HG03095 (cell line): ENCODE data around the gene ISLR2.
"Not testable (repeated sequence)": the region's sequence is repeated elsewhere in the genome, so short reads cannot be mapped to it uniquely, and the experiment has no call there.

Experiments used
- ATAC-seq: cut with Tn5 transposase; IDR thresholded peaks from one replicate; pipeline ENCODE4 v1.9.1; 2021; ENCODE audit warnings: moderate library complexity; ENCODE audit not compliant: unreplicated experiment

The ISLR2 gene

GRCh38 chr15:74130155-74130848, at the start of gene ISLR2:
Gene ISLR2 (plus strand): TSS chr15:74130586. CDS start chr15:74132755, 2,169 bp downstream.
- ATAC-seq = no peak

DNA sequence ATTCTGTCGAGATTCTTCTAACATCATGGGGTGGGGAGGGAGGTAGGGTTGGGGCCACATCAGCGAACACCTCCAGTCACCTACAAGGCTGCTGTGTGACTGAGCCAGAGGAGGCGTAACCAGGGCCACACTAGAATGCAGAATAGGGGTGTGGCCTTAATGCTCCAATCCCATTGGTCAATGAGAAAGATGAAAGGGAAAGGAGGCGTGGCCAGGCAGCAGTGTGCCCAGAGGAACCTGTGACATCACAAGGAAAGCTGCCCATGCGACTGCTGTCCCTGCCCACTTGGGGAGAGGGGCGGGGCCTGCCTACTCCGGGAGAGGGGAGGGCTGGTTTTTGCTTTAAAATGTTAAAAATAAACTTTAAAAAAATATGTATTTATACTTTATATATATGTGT, 47.9 kb upstream of the ISLR2 start, which contains the start of gene GOLGA6A:
TSS of gene GOLGA6A (minus strand) at position 101 of the 400 bp plus-strand sequence. CDS start at position 60, 41 bp downstream.
- ATAC-seq = not testable (repeated sequence)

DNA sequence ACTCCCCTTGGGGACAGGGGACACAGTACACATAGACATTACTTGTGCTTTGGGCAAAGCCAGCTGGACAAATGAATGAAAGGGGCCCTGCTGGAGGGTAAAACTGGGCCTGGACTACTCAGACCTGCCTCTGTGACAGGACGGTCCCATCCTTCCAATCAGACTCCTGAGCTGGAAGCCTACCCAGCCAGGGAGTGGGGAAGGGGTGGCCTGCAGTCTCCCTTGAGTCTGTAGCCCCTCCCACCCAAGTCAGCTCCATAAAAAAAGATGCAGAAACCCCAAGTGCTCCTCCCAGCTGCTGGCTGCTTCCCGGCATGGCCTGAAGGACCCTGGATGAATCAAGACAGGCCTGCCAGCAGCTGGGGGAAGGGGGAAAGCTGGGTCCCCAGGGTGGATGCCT, 35.8 kb upstream of the ISLR2 start:
- ATAC-seq = not testable (repeated sequence)

- not testable (repeated sequence) for ATAC-seq
Observed at GRCh38 chr15:74095610-74096009, 34.8 kb upstream of the ISLR2 start.

DNA sequence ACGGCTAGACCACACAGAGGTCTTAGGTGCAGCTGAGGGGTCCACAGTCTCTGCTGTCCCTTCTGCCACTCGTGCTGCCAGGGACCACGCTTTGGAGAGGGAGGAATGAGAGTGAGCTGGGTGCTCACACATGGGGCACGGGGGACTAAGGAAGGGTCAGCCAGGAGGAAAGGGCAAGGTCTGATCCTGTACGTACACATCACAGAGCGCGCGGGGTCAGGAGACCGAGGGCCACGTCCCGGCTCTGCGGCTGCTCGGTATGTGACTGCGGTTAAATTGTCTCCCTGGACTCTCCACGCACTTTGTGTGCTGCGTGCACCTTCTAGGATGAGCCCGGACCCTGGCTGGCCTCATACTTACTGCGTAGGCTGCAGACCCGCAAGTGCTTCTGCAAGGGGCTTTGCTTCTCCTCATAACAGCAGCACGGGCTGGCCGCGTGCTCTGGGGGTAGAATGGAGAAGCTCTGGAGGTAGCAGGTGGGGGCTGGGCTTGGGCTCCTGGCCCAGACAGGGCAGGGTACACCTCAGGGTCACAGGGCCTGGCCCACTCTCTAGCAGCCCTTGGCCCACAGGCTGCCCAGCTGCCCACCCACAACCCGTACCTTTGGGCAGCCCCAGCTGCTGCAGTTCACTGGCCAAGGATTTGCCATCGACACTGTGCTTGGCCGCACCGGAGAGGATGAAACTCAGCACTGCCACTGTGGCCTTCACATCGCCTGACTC, 33.5 kb upstream of the ISLR2 start:
- not testable (repeated sequence) for ATAC-seq

GRCh38 chr15:74099963-74100733, 30.2 kb upstream of the ISLR2 start:
- ATAC-seq = peak; percentile 88

GRCh38 chr15:74108111-74108510, 22.3 kb upstream of the ISLR2 start:
- ATAC-seq = no peak

- not testable (repeated sequence) for ATAC-seq
Observed at GRCh38 chr15:74108611-74109010, 21.8 kb upstream of the ISLR2 start.

DNA sequence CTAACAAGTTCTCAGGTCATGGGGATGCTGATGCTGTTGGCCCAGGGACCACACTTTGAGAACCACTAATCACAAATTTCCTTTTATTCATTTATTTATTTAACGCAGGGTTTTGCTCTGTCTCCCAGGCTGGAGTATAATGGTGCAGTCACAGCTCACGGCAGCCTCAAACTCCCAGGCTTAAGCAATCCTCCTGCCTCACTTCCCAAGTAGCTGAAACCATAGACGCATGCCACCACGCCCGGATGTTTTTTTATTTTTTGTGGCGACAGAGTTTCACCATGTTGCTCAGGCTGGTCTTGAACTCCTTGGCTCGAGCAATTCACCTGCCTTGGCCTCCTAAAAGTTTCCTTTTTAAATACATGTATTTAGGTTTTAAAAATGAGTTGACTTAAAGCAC, 20.7 kb upstream of the ISLR2 start:
- ATAC-seq = no peak

- no peak for ATAC-seq
Observed at GRCh38 chr15:74120426-74120825, 10.0 kb upstream of the ISLR2 start.

- ATAC-seq = no peak
Observed at GRCh38 chr15:74121039-74121438, 9.3 kb upstream of the ISLR2 start.

DNA sequence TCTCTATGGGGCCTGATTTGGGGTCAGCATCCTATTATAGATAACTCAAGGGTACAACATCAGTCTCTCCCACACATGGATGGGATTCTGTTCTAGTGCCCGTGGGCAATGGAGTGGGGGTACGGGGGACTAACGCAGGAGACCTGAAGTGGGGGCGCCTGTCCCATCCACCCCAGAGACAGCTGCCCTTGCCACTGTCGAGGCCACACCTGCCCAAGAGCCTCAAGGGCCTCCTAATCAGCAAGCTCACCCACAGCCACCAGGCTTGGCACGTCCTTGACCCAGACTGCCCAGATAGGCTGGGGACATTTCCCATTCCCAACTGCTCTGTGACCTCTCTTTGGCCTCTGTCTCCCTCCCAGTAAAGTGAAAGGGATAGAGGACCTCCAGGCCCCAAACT, 8.5 kb upstream of the ISLR2 start:
- no peak for ATAC-seq

DNA sequence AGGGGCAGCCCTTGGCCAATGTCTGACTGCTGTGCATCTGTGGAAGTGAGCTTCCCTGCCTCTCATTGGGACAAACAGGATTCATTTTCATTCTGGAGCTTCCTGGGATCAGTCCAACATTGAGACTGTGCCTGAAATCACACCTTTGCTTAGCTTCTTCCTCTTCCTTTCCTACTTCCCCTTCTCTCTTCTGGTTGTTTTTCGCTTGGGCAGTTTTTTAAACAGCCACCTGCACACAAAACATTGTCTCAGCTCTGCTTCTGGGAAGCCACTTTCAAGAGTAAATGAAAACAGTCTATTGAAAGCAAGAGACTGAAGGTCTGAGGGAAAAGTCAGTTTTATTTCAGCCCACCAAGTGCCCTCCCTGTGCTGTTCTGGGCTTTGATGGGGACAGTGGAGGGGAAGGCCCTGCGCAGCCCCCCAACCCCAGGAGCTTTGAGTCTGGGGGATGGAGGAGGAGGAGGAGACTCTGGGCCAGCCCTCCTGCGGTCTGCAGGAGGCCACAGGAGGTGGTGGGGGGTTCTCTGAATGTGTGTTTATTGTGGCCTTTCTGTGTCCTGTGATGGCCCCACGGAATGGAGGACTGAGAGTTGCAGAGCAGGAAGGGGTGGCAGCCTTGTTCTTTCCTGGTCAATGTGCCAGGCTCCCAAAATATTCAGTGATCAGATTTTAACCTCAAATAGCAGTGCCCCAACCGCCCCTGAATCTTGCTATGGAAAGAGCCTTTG, 7.8 kb upstream of the ISLR2 start:
- no peak for ATAC-seq

DNA sequence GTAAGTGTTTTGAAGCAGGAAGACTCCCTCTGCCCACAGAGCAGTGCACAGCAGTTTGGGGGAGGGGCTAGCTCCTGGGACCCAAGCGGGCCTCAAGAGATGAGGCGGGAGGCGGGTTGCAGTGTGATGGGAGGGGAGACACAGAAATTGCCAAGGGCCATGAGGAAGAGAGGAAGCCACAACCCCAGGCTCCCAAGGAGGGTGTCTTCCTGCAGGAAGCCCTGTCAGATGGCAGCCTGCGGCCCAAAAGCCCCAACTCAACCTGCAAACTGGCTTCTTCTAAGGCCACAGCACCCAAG, 7.3 kb upstream of the ISLR2 start:
- no peak for ATAC-seq

- ATAC-seq = no peak
Observed at GRCh38 chr15:74123658-74124057, 6.7 kb upstream of the ISLR2 start.

DNA sequence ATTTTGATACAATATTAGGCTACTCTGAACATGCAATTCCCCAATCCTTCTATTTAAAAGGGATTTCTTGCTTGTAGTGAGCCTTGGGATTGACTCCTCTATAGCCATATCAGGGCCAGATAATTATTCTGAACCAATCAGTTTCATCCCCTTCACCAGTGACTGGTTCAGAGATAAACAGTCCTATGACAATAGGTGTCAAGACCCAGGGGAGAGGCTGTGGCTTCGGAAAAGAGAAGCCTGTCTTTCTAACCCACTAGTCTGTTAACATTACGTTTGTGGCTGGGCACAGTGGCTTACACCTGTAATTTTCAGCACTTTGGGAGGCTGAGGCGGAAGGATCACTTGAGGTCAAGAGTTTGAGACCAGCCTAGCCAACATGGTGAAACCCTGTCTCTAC, 6.2 kb upstream of the ISLR2 start:
- ATAC-seq = no peak

DNA sequence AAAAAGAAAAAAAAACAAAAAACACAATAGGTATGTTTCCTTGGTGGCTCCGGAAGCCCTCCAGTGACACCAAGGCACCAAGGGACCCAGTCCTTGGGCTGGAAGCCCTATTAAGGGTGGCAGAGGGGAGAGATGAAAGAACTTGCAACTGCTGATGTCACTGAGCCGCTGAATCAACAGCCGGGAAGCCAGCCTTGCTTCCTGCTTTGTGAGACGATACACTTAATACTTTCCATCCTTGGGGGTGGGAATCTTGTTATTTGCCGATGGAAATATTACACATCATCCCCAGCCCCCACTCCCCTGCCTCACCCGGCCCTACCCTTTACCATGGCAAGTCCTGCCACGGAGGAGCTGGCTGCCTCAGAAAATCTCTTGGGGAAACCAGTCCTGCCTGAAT, 5.6 kb upstream of the ISLR2 start:
- ATAC-seq = no peak

GRCh38 chr15:74127255-74127953, 3.0 kb upstream of the ISLR2 start:
- ATAC-seq = peak; percentile 70

DNA sequence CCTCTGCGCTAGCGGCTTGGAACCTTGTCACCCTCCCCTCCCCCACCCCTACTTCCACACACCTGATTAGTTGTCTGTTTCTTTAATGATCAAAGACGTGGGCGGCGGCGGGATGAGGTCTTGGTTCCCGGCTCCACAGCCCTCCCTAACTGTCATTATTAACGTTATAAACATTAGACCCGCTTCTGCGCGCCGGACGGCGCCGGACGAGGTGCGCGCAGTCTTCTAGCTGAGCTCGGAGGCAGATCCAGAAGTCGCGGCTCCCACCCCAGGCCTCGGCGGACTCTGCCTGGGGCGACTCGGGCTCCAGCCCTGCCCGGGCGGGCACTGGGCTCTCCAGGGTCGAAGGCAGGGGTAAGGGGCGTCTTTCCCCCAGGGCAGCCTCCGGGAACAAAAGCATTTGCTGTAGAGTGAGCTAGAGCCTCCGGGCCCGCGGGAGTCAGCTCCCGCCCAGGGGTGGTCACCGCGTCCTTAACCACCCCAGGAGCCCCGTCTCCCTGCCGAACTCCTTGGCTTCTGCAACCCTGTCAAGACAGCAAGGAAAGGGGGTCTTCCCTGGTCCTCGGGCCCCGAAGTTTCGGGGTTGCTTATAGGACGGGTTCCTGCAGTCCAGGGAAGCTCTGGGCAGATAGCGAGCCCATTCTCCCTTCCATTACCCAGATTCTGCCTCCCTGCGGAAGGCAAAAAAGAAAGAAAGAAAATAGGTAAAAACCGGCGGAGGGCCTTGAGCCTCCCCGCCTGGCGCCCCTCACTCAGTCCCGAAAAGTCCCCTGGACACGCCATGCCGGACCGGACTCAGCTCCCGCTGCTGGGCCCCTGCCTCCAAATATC, 2.2 kb upstream of the ISLR2 start:
- ATAC-seq = no peak
